Measurements from ENCODE around the gene CTIF.
A peak's percentile ranks its signal among the peaks of the same experiment; 100 is the strongest.

CTIF gene

GRCh38 chr18:48660346-48661228, 121.8 kb downstream of the CTIF start:
- TF ChIP-seq CTCF (IDR thresholded peaks at IDR 0.05; ENCODE audit: insufficient read depth, low read length, missing control alignments), result no peak
- no peak for DNase-seq (ENCODE audit: low read depth, low spot score)
- ChIA-PET CTCF (interaction anchor here (21.2 kb wide), 1 partner anchor 186 kb away, joined by 286 read pairs; no protein-coding TSS in a partner anchor), POLR2A (no interaction called here)
- H3K4me3 ChIP-seq (ENCODE audit: low read depth, low read length), result no peak overlapping the region

GRCh38 chr18:48661421-48661820, 122.6 kb downstream of the CTIF start:
- no peak overlapping the region for H3K4me3 ChIP-seq (ENCODE audit: low read depth, low read length)
- no peak for DNase-seq (ENCODE audit: low read depth, low spot score)
- ChIA-PET POLR2A (interaction anchor here (1.5 kb wide), 1 partner anchor 186 kb away, joined by 3 read pairs; no protein-coding TSS in a partner anchor), CTCF (interaction anchor here (3.8 to 21.2 kb wide), 2 partner anchors 175 to 187 kb away, joined by 22 to 286 read pairs; no protein-coding TSS in a partner anchor)
- no peak for TF ChIP-seq CTCF (IDR thresholded peaks at IDR 0.05; ENCODE audit: insufficient read depth, low read length, missing control alignments)

GRCh38 chr18:48662011-48662661, 123.3 kb downstream of the CTIF start:
- no peak overlapping the region for H3K4me3 ChIP-seq (ENCODE audit: low read depth, low read length)
- CTCF ChIA-PET, result interaction anchor here (0.6 to 21.2 kb wide), 9 partner anchors 9 to 217 kb away, joined by 3 to 286 read pairs (median 4); no protein-coding TSS in a partner anchor
- TF ChIP-seq CTCF (IDR thresholded peaks at IDR 0.05; ENCODE audit: insufficient read depth, low read length, missing control alignments), result no peak
- DNase-seq (ENCODE audit: low read depth, low spot score), result peak; percentile 33
- POLR2A ChIA-PET, result interaction anchor here (1.0 to 1.5 kb wide), 2 partner anchors 187 to 192 kb away, joined by 3 to 4 read pairs; no protein-coding TSS in a partner anchor

GRCh38 chr18:48663096-48663930, 124.5 kb downstream of the CTIF start:
- no peak for DNase-seq (ENCODE audit: low read depth, low spot score)
- CTCF ChIA-PET, result interaction anchor here (0.7 to 21.2 kb wide), 16 partner anchors 11 to 218 kb away, joined by 3 to 286 read pairs (median 4); no protein-coding TSS in a partner anchor
- POLR2A ChIA-PET, result interaction anchor here (1.0 kb wide), 1 partner anchor 193 kb away, joined by 4 read pairs; no protein-coding TSS in a partner anchor
- no peak overlapping the region for H3K4me3 ChIP-seq (ENCODE audit: low read depth, low read length)
- TF ChIP-seq CTCF (IDR thresholded peaks at IDR 0.05; ENCODE audit: insufficient read depth, low read length, missing control alignments), result no peak

- peak; percentile 90 for TF ChIP-seq CTCF (IDR thresholded peaks at IDR 0.05; ENCODE audit: insufficient read depth, low read length, missing control alignments)
- CTCF ChIA-PET, result interaction anchor here (0.5 to 21.2 kb wide), 18 partner anchors 9 to 190 kb away, joined by 3 to 286 read pairs (median 3); no protein-coding TSS in a partner anchor
- no peak overlapping the region for H3K4me3 ChIP-seq (ENCODE audit: low read depth, low read length)
- DNase-seq (ENCODE audit: low read depth, low spot score), result no peak
- POLR2A ChIA-PET, result no interaction called here
Measured at GRCh38 chr18:48663931-48664847, 125.4 kb downstream of the CTIF start.
